ENCODE data around the gene BBS12.

- TF ChIP-seq POLR2A (IDR thresholded peaks at IDR 0.05; ENCODE audit: low read depth, low read length) (no peak), TAF1 (IDR thresholded peaks at IDR 0.05; ENCODE audit: borderline replicate concordance, low read depth, low read length) (no peak), POLR2AphosphoS5 (IDR thresholded peaks at IDR 0.05; ENCODE audit: low read depth, low read length) (no peak)
These were observed 31.4 kb upstream of the BBS12 start for GRCh38 chr4:122701061-122701460.
